Activated T-helper 2 cell treated with anti-CD3 and anti-CD28 coated beads, Interferon-gamma antibody, Interleukin-2, Interleukin-4, amounts not matched to agents 10 μg/mL and 5 μg/mL and 100 μg/mL, durations not matched to agents 14 hours and 24 hours and 36 hours (primary cell): ENCODE results near the gene CHST15. TPM values are rescaled to one million over a fixed set of nuclear protein-coding genes. Genes with fewer than 3 reads are reported as not detected.

Source experiments
- DNase-seq: peaks from one replicate; pipeline ENCODE4 v3.0.0; 2021; ENCODE audit warnings: low spot score
- H3K27ac Mint-ChIP-seq: one replicate; pipeline ENCODE4 v1.8.0; 2021; ENCODE audit warnings: mixed read lengths
- H3K27me3 Mint-ChIP-seq: one replicate; pipeline ENCODE4 v1.8.0; 2021; ENCODE audit warnings: low read depth, mixed read lengths
- H3K36me3 Mint-ChIP-seq: one replicate; pipeline ENCODE4 v1.8.0; 2021; ENCODE audit warnings: low read depth, mixed read lengths
- H3K4me1 Mint-ChIP-seq: one replicate; pipeline ENCODE4 v1.8.0; 2021; ENCODE audit warnings: low read depth, mixed read lengths
- H3K4me3 Mint-ChIP-seq: one replicate; pipeline ENCODE4 v1.8.0; 2021; ENCODE audit warnings: low read depth, mild to moderate bottlenecking, moderate library complexity, mixed read lengths
- H3K9me3 Mint-ChIP-seq: one replicate; pipeline ENCODE4 v1.8.0; 2021; ENCODE audit warnings: mixed read lengths
- intact Hi-C: fragments of 100-400 bp; cut with micrococcal nuclease; formaldehyde crosslinking; loops from one replicate; pipeline ENCODE4 v1.15.1; 2023
- total RNA-seq: library from RNA; stranded (reverse); gene quantifications from 2 replicates; pipeline ENCODE4 v1.2.3, GENCODE V29; 2022

CHST15 gene
- total RNA-seq, 1 donor from 2014 or later: not detected

GRCh38 chr10:124081547-124082140, 11.8 kb downstream of the CHST15 start:
- DNase-seq: no peak
- no peak overlapping the region for H3K27ac Mint-ChIP-seq
- peaks cover 2% of the 10 kb centered on the region for H3K27me3 Mint-ChIP-seq
- H3K4me3 Mint-ChIP-seq: no peak overlapping the region
- intact Hi-C loops: no loop called here
- H3K36me3 Mint-ChIP-seq: no peaks in the 10 kb centered on the region
- no peaks in the 10 kb centered on the region for H3K4me1 Mint-ChIP-seq
- H3K9me3 Mint-ChIP-seq: no peaks in the 10 kb centered on the region

- Mint-ChIP-seq H3K4me1 (no peaks in the 10 kb centered on the region), H3K4me3 (no peak overlapping the region), H3K9me3 (no peaks in the 10 kb centered on the region), H3K36me3 (no peaks in the 10 kb centered on the region), H3K27ac (no peak overlapping the region), H3K27me3 (no peaks in the 10 kb centered on the region)
- no peak for DNase-seq
- intact Hi-C loops: no loop called here
Observed at GRCh38 chr10:124079864-124080263, 13.5 kb downstream of the CHST15 start.

- no peak overlapping the region for H3K4me3 Mint-ChIP-seq
- DNase-seq: no peak
- H3K36me3 Mint-ChIP-seq: no peaks in the 10 kb centered on the region
- intact Hi-C loops: no loop called here
- H3K9me3 Mint-ChIP-seq: no peaks in the 10 kb centered on the region
- H3K4me1 Mint-ChIP-seq: no peaks in the 10 kb centered on the region
- no peak overlapping the region for H3K27ac Mint-ChIP-seq
- H3K27me3 Mint-ChIP-seq: no peaks in the 10 kb centered on the region
Observed at GRCh38 chr10:124078714-124079113, 14.7 kb downstream of the CHST15 start.

GRCh38 chr10:124078028-124078427, 15.4 kb downstream of the CHST15 start:
- no peak overlapping the region for H3K4me3 Mint-ChIP-seq
- no peak overlapping the region for H3K27ac Mint-ChIP-seq
- H3K27me3 Mint-ChIP-seq: peaks cover 4% of the 10 kb centered on the region
- no peaks in the 10 kb centered on the region for H3K9me3 Mint-ChIP-seq
- no peaks in the 10 kb centered on the region for H3K36me3 Mint-ChIP-seq
- intact Hi-C loops: no loop called here
- no peaks in the 10 kb centered on the region for H3K4me1 Mint-ChIP-seq
- no peak for DNase-seq

- H3K9me3 Mint-ChIP-seq: no peaks in the 10 kb centered on the region
- intact Hi-C loops: no loop called here
- no peaks in the 10 kb centered on the region for H3K36me3 Mint-ChIP-seq
- H3K27me3 Mint-ChIP-seq: peaks cover 7% of the 10 kb centered on the region
- H3K27ac Mint-ChIP-seq: no peak overlapping the region
- no peak overlapping the region for H3K4me3 Mint-ChIP-seq
- H3K4me1 Mint-ChIP-seq: no peaks in the 10 kb centered on the region
- DNase-seq: no peak
Observed at GRCh38 chr10:124077208-124077993, 16.0 kb downstream of the CHST15 start.

GRCh38 chr10:124076148-124076733, 17.2 kb downstream of the CHST15 start:
- Mint-ChIP-seq H3K9me3 (no peaks in the 10 kb centered on the region), H3K4me1 (no peaks in the 10 kb centered on the region), H3K36me3 (no peaks in the 10 kb centered on the region), H3K4me3 (no peak overlapping the region), H3K27ac (no peak overlapping the region), H3K27me3 (peaks cover 12% of the 10 kb centered on the region)
- DNase-seq: no peak
- intact Hi-C loops: no loop called here

GRCh38 chr10:124075231-124075955, 18.0 kb downstream of the CHST15 start:
- intact Hi-C loops: no loop called here
- no peak for DNase-seq
- no peaks in the 10 kb centered on the region for H3K36me3 Mint-ChIP-seq
- no peaks in the 10 kb centered on the region for H3K9me3 Mint-ChIP-seq
- H3K27ac Mint-ChIP-seq: no peak overlapping the region
- H3K27me3 Mint-ChIP-seq: peaks cover 14% of the 10 kb centered on the region
- no peak overlapping the region for H3K4me3 Mint-ChIP-seq
- no peaks in the 10 kb centered on the region for H3K4me1 Mint-ChIP-seq

GRCh38 chr10:124074501-124075109, 18.8 kb downstream of the CHST15 start:
- Mint-ChIP-seq H3K9me3 (no peaks in the 10 kb centered on the region), H3K36me3 (no peaks in the 10 kb centered on the region), H3K27ac (no peak overlapping the region), H3K4me3 (no peak overlapping the region), H3K27me3 (peaks cover 14% of the 10 kb centered on the region), H3K4me1 (no peaks in the 10 kb centered on the region)
- intact Hi-C loops: no loop called here
- no peak for DNase-seq

- Mint-ChIP-seq H3K36me3 (no peaks in the 10 kb centered on the region), H3K27me3 (peaks cover 14% of the 10 kb centered on the region), H3K9me3 (no peaks in the 10 kb centered on the region), H3K4me1 (no peaks in the 10 kb centered on the region), H3K27ac (no peak overlapping the region), H3K4me3 (no peak overlapping the region)
- intact Hi-C loops: no loop called here
- no peak for DNase-seq
Observed at GRCh38 chr10:124073978-124074377, 19.4 kb downstream of the CHST15 start.

- Mint-ChIP-seq H3K4me1 (no peaks in the 10 kb centered on the region), H3K4me3 (no peak overlapping the region), H3K9me3 (no peaks in the 10 kb centered on the region), H3K27ac (no peak overlapping the region), H3K36me3 (no peaks in the 10 kb centered on the region), H3K27me3 (peaks cover 14% of the 10 kb centered on the region)
- no peak for DNase-seq
- intact Hi-C loops: no loop called here
Observed at GRCh38 chr10:124072541-124072940, 20.9 kb downstream of the CHST15 start.

GRCh38 chr10:124072106-124072505, 21.3 kb downstream of the CHST15 start:
- H3K27ac Mint-ChIP-seq: no peak overlapping the region
- no peak overlapping the region for H3K4me3 Mint-ChIP-seq
- no peaks in the 10 kb centered on the region for H3K9me3 Mint-ChIP-seq
- intact Hi-C loops: no loop called here
- H3K36me3 Mint-ChIP-seq: no peaks in the 10 kb centered on the region
- H3K4me1 Mint-ChIP-seq: no peaks in the 10 kb centered on the region
- H3K27me3 Mint-ChIP-seq: peaks cover 14% of the 10 kb centered on the region
- no peak for DNase-seq

GRCh38 chr10:124071141-124071540, 22.3 kb downstream of the CHST15 start:
- Mint-ChIP-seq H3K9me3 (no peaks in the 10 kb centered on the region), H3K27ac (no peak overlapping the region), H3K27me3 (peaks cover 14% of the 10 kb centered on the region), H3K4me3 (no peak overlapping the region), H3K4me1 (no peaks in the 10 kb centered on the region), H3K36me3 (no peaks in the 10 kb centered on the region)
- intact Hi-C loops: no loop called here
- no peak for DNase-seq
